BLaER1 treated with 17β-estradiol and CSF1 and Interleukin-3, amounts not matched to agents 10 nM and 100 nM (cell line): ENCODE data around the gene CD109.

Experiments
- H3K27ac ChIP-seq, 11 experiments: shearing (Covaris generic); formaldehyde crosslinking; 2 replicates each; pipeline ENCODE4 v1.8.1; 2022
- H3K27me3 ChIP-seq, 11 experiments: shearing (Covaris generic); formaldehyde crosslinking; 2 replicates each; pipeline ENCODE4 v1.8.1; 2022
- H3K36me3 ChIP-seq, 11 experiments: shearing (Covaris generic); formaldehyde crosslinking; 2 replicates each; pipeline ENCODE4 v1.8.1; 2022
- H3K4me1 ChIP-seq, 10 experiments: shearing (Covaris generic); formaldehyde crosslinking; 2 replicates each; pipeline ENCODE4 v1.8.1; 2022
- H3K4me2 ChIP-seq, 11 experiments: shearing (Covaris generic); formaldehyde crosslinking; 2 replicates each; pipeline ENCODE4 v1.8.1; 2022
- H3K4me3 ChIP-seq, 10 experiments: shearing (Covaris generic); formaldehyde crosslinking; 2 replicates each; pipeline ENCODE4 v1.8.1; 2022
- H3K9ac ChIP-seq, 11 experiments: shearing (Covaris generic); formaldehyde crosslinking; 2 replicates each; pipeline ENCODE4 v1.8.1; 2022
- H3K9me3 ChIP-seq, 11 experiments: shearing (Covaris generic); formaldehyde crosslinking; replicated peaks in 1 of 11; 2 replicates each; pipeline ENCODE4 v1.8.1; 2022
- H4K20me1 ChIP-seq, 11 experiments: shearing (Covaris generic); formaldehyde crosslinking; 2 replicates each; pipeline ENCODE4 v1.8.1; 2022
- Cebpa-rat ChIP-seq, 11 experiments: shearing (Covaris generic); IDR thresholded peaks; 2 replicates each; pipeline ENCODE4 v1.8.1; 2022

CD109 gene

GRCh38 chr6:73857341-73857890 lies 161.4 kb downstream of the CD109 start:
- H3K9ac ChIP-seq, result no peak overlapping the region

GRCh38 chr6:73858376-73858775 lies 162.4 kb downstream of the CD109 start:
- Histone ChIP-seq H3K9ac (no peak overlapping the region), H3K27ac (no peak overlapping the region), H4K20me1 (no peaks in the 10 kb centered on the region), H3K4me2 (no peak overlapping the region), H3K4me1 (no peaks in the 10 kb centered on the region), H3K27me3 (no peaks in the 10 kb centered on the region), H3K4me3 (no peak overlapping the region), H3K9me3 (no peaks in the 10 kb centered on the region), H3K36me3 (no peaks in the 10 kb centered on the region)
- no peak for TF ChIP-seq Cebpa-rat (IDR thresholded peaks at IDR 0.05)

More at GRCh38 chr6:73857341-73857890, 161.4 kb downstream of the CD109 start:
- H3K9me3 ChIP-seq, result no peaks in the 10 kb centered on the region
- no peaks in the 10 kb centered on the region for H3K36me3 ChIP-seq
- H3K27ac ChIP-seq, result no peak overlapping the region
- H3K27me3 ChIP-seq, result no peaks in the 10 kb centered on the region
- H3K4me3 ChIP-seq, result no peak overlapping the region
- no peak for TF ChIP-seq Cebpa-rat (IDR thresholded peaks at IDR 0.05)
- no peak overlapping the region for H3K4me2 ChIP-seq
- no peaks in the 10 kb centered on the region for H3K4me1 ChIP-seq
- H4K20me1 ChIP-seq, result no peaks in the 10 kb centered on the region

- Histone ChIP-seq H3K9ac (no peak overlapping the region), H3K4me1 (no peaks in the 10 kb centered on the region), H3K27ac (no peak overlapping the region), H3K27me3 (no peaks in the 10 kb centered on the region), H3K9me3 (no peaks in the 10 kb centered on the region), H4K20me1 (no peaks in the 10 kb centered on the region), H3K36me3 (no peaks in the 10 kb centered on the region), H3K4me2 (no peak overlapping the region), H3K4me3 (no peak overlapping the region)
- TF ChIP-seq Cebpa-rat (IDR thresholded peaks at IDR 0.05), result no peak
Measured at GRCh38 chr6:73860303-73860702, 164.3 kb downstream of the CD109 start.

GRCh38 chr6:73866305-73866704 lies 170.3 kb downstream of the CD109 start:
- Histone ChIP-seq H3K27ac (no peak overlapping the region), H3K27me3 (no peaks in the 10 kb centered on the region), H4K20me1 (no peaks in the 10 kb centered on the region), H3K4me2 (no peak overlapping the region), H3K9me3 (no peaks in the 10 kb centered on the region), H3K4me1 (no peaks in the 10 kb centered on the region), H3K9ac (no peak overlapping the region), H3K36me3 (no peaks in the 10 kb centered on the region), H3K4me3 (no peak overlapping the region)
- TF ChIP-seq Cebpa-rat (IDR thresholded peaks at IDR 0.05), result no peak

DNA sequence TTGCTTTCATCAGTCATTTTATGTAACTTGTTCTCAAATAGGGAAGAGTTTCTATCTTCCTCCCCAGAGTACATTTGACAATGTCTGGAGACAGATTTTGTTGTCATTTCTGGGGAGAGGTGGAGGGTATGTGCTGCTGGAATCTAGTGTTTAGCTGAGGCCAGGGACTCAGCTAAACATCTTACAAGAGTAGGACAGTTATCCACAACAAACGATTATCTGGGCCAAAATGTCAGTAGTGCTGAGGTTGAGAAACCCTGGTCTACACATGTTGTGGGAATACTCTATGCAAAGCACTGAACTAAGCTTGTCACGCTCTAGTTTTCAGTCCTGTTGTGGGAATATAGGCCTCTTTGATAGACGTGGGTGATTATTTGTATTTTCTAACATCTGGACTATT lies 171.4 kb downstream of the CD109 start:
- Histone ChIP-seq H3K9me3 (no peaks in the 10 kb centered on the region), H3K9ac (no peak overlapping the region), H3K27me3 (no peaks in the 10 kb centered on the region), H3K4me2 (no peak overlapping the region), H3K4me3 (no peak overlapping the region), H3K36me3 (no peaks in the 10 kb centered on the region), H3K4me1 (no peaks in the 10 kb centered on the region), H3K27ac (no peak overlapping the region), H4K20me1 (no peaks in the 10 kb centered on the region)
- no peak for TF ChIP-seq Cebpa-rat (IDR thresholded peaks at IDR 0.05)

DNA sequence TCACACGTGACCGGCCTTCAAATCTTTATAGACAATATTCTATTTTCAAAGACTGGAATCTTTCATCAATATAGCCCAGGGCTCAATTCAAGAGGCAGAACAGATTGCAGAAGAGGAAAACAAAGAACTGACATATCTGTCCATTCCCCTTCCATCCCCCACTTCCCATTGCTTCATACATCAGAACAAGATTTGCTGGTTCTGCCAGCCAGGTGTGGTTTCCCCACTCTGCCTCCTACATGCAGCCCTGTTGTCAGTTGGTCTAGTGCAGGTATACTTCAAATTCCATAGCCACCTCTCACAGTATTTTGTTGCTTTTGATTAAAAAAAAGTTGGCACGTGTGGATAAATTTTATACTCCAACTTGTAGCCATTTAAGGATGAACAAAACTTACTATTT lies 174.9 kb downstream of the CD109 start:
- no peaks in the 10 kb centered on the region for H3K4me1 ChIP-seq
- no peak overlapping the region for H3K4me3 ChIP-seq
- H3K9me3 ChIP-seq, result no peaks in the 10 kb centered on the region
- H3K36me3 ChIP-seq, result no peaks in the 10 kb centered on the region
- H3K27ac ChIP-seq, result no peak overlapping the region
- H3K27me3 ChIP-seq, result no peaks in the 10 kb centered on the region
- H3K4me2 ChIP-seq, result no peak overlapping the region
- no peak for TF ChIP-seq Cebpa-rat (IDR thresholded peaks at IDR 0.05)
- H3K9ac ChIP-seq, result no peak overlapping the region
- H4K20me1 ChIP-seq, result no peaks in the 10 kb centered on the region

GRCh38 chr6:73873081-73873480 lies 177.1 kb downstream of the CD109 start:
- Histone ChIP-seq H3K27ac (no peak overlapping the region), H3K36me3 (no peaks in the 10 kb centered on the region)

More at GRCh38 chr6:73873081-73873480, 177.1 kb downstream of the CD109 start:
- Histone ChIP-seq H3K4me2 (no peak overlapping the region), H3K9me3 (no peaks in the 10 kb centered on the region), H4K20me1 (no peaks in the 10 kb centered on the region), H3K9ac (no peak overlapping the region), H3K4me1 (no peaks in the 10 kb centered on the region), H3K27me3 (no peaks in the 10 kb centered on the region), H3K4me3 (no peak overlapping the region)
- TF ChIP-seq Cebpa-rat (IDR thresholded peaks at IDR 0.05), result no peak
